Aorta (tissue), 5 donors: ENCODE data around the gene LCN6. TPM values are rescaled to one million over a fixed set of nuclear protein-coding genes. Genes with fewer than 3 reads are reported as not detected.

Experiments
- ATAC-seq: fragments of 200-7000 bp; cut with Tn5 transposase; one replicate; pipeline ENCODE4 v1.9.1; 2022; ENCODE audit warnings: moderate library complexity; ENCODE audit not compliant: low FRiP score
- DNase-seq, 2 donors: peaks; one replicate each; pipeline ENCODE4 v3.0.0-alpha.2; 2020
- H3K27ac ChIP-seq, 2 donors: one replicate each; pipeline ENCODE4 v1.5.1; 2013; ENCODE audit warnings: low read length in 2 of 2, mild to moderate bottlenecking in 2 of 2, moderate library complexity in 2 of 2, control low read depth in 1 of 2, inconsistent platforms in 1 of 2, low read depth in 1 of 2
- H3K27me3 ChIP-seq, 2 donors: one replicate each; pipeline ENCODE4 v1.6.1; 2013; ENCODE audit warnings: control low read depth in 1 of 2, low read length in 1 of 2, mild to moderate bottlenecking in 1 of 2, moderate library complexity in 1 of 2; ENCODE audit not compliant: insufficient read depth in 2 of 2, control insufficient read depth in 1 of 2
- H3K36me3 ChIP-seq, 2 donors: one replicate each; pipeline ENCODE4 v1.6.1; 2013; ENCODE audit warnings: control low read depth in 1 of 2, low read length in 1 of 2, mild to moderate bottlenecking in 1 of 2; ENCODE audit not compliant: insufficient read depth in 2 of 2, control insufficient read depth in 1 of 2
- H3K4me1 ChIP-seq, 2 donors: one replicate each; pipeline ENCODE4 v1.6.1; 2013; ENCODE audit warnings: low read length in 2 of 2, control low read depth in 1 of 2, mild to moderate bottlenecking in 1 of 2, moderate library complexity in 1 of 2; ENCODE audit not compliant: insufficient read depth in 2 of 2, control insufficient read depth in 1 of 2
- H3K4me3 ChIP-seq, 2 donors: one replicate each; pipeline ENCODE4 v1.5.1; 2013; ENCODE audit warnings: low read length in 2 of 2, control low read depth in 1 of 2, mild to moderate bottlenecking in 1 of 2
- H3K9me3 ChIP-seq: one replicate; pipeline ENCODE4 v1.6.1; 2013; ENCODE audit warnings: mild to moderate bottlenecking, low read length; ENCODE audit not compliant: control insufficient read depth
- WGBS, 2 donors: extraction: QIAGEN DNeasy Blood & Tissue Kit; methylation state at CpG; one replicate each; pipeline ENCODE4 v1.1.7; 2013; 5-methylcytosine and 5-hydroxymethylcytosine counted together
- intact Hi-C, 2 donors: fragments of 100-400 bp; cut with DNase I; formaldehyde crosslinking; loops; one replicate each; pipeline versions ENCODE4 v1.14.2 to v1.15.0; 2022
- polyA plus RNA-seq, 2 donors: library from polyadenylated mRNA; stranded (reverse); fragments of 200-250 nt; gene quantifications; one replicate each; pipeline ENCODE4 v1.2.3, GENCODE V29; 2013
- total RNA-seq, 2 donors: library from RNA; stranded (reverse); fragmentation: NEBNext Ultra II Directional; extraction: Animal tissue kit (Norgen Biotek cat#: 25700); gene quantifications; one replicate each; pipeline ENCODE4 v1.2.1, GENCODE V29; 2021
- donor health status: healthy with polysubstance abuse.
- donor health status: Bipolar disorder and iron deficiency.
- donor health status: DM: no; HTN: no; CAD: no.
- donor health status: DM: no; HTN: no; CAD: no.
- donor health status: DM: yes; HTN: yes; CAD: no.

Gene LCN6
- total and polyA plus RNA-seq, 4 donors = 2.5 to 24.2 (median 17.4) TPM; not detected in 1

DNA sequence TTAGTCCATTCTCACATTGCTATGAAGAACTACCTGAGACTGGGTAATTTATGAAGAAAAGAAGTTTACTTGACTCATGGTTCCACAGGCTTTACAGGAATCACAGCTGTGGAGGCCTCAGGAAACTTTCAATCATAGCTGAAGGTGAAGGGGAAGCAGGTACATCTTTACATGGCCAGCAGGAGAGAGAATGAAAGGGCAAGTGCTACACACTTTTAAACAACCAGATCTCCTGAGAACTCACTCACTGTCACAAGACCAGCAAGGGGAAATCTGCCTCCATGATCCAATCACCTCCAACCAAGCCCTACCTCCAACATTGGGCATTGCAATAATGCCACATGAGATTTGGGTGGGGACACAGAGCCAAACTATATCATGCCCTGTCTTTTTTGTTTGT is 3.5 kb upstream of the LCN6 start:
- ATAC-seq (no peak), DNase-seq (no peak)
- Histone ChIP-seq H3K9me3 (peaks cover 2% of the 10 kb centered on the region), H3K27ac (no peak overlapping the region), H3K36me3 (no peaks in the 10 kb centered on the region), H3K4me1 (no peaks in the 10 kb centered on the region), H3K27me3 (no peaks in the 10 kb centered on the region), H3K4me3 (no peak overlapping the region)
- intact Hi-C loops = no loop called here

DNA sequence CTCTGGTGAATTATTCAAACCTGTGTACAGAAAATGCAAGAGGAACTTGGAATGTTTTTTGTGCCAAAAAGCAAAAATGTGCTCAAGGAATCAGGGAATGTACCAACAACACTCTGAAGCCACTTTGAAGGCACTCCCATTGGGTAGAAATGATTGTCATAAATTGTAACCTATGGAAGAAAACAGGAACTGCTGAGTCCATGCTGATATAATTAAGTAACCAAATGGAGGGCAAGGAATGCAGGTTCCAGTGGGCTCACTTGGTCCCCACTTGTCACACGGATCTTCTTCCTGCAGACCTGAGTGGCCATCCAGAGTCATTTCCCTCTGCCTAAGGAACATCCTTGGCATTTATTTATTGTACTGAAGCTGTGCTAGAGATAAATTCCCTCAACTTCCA is 2.9 kb upstream of the LCN6 start:
- DNase-seq (no peak), ATAC-seq (no peak)
- H3K36me3 ChIP-seq = no peaks in the 10 kb centered on the region
- no peaks in the 10 kb centered on the region for H3K4me1 ChIP-seq
- WGBS, 2 donors = 70 to 81% methylated on average over 1 of the region's 1 CpG
- H3K9me3 ChIP-seq = peaks cover 2% of the 10 kb centered on the region
- no peak overlapping the region for H3K4me3 ChIP-seq
- intact Hi-C loops = no loop called here
- H3K27me3 ChIP-seq = no peaks in the 10 kb centered on the region
- no peak overlapping the region for H3K27ac ChIP-seq

DNA sequence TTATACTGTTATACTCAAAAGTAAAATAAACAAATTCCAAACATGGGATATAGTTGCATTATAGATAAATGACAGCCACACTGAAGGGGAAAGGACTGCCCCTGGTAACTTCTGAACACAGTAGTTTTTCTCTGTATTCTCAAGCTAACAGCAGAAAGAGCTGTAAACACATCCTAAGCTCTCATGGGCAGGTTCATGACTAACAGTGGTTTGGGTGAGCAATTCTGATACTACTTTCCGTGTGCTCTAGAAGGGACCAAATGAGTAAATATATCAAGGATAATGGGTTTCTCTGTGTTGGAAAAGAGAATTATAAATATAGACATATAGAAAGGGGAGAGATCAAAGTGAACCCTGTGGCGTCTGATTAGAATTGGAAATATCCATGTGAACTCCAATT is 2.2 kb upstream of the LCN6 start:
- Histone ChIP-seq H3K27ac (no peak overlapping the region), H3K4me1 (no peaks in the 10 kb centered on the region), H3K36me3 (no peaks in the 10 kb centered on the region), H3K27me3 (no peaks in the 10 kb centered on the region), H3K9me3 (peaks cover 2% of the 10 kb centered on the region), H3K4me3 (no peak overlapping the region)
- DNase-seq (no peak), ATAC-seq (no peak)
- 54 to 60% methylated on average over 2 of the region's 2 CpGs for WGBS, 2 donors
- intact Hi-C loops = no loop called here

DNA sequence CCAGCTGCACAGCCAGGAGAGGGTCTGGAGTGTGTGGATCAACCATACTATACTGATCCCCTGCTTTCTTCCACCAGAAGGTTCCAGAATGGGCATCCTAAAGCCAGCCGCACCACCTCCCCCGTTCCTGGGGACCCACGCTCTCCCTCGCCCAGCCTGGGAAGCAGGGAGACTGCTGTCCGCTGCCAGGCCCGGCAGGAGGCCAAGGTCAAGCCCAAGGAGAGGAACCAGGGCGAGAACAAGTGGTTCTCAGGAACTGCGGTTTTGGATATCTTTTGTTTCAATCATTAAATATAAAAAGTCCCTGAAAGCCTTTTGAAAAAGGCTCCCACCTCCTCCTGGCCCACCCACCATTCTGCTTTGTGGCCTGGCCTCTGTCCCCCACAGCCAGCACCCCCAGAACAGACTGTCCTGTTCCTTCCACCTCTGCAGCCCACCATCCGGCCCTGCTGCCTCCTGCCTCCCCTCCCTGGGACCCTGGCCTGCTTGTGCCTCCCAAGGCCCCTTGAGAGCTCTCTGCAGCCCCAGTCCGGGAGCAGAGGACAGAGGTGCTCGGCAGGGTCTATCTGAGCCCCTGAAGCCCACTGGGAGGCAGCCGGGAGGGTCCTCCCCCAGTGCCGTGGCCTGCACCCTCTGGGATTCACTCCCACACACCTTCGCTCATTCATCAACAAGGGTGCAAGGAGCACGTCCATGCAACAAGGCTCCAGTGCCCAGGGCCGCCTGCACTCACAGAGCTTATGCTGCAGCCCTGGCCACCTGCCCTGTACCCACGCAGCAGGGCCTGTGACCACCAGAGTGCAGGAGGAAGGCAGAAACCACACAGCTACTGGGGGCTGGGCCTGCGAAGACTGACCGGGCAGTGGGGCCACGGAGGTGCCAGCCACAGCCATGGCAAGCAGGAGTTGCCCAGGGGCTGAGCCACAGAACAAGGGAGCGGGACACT is 614 bp upstream of the LCN6 start:
- H3K36me3 ChIP-seq = no peaks in the 10 kb centered on the region
- no peaks in the 10 kb centered on the region for H3K4me1 ChIP-seq
- no peaks in the 10 kb centered on the region for H3K27me3 ChIP-seq
- 82 to 84% methylated on average over 21 of the region's 21 CpGs for WGBS, 2 donors
- no peak for ATAC-seq
- peaks cover 2% of the 10 kb centered on the region for H3K9me3 ChIP-seq
- DNase-seq = no peak
- intact Hi-C loops = no loop called here
- H3K4me3 ChIP-seq = no peak overlapping the region
- no peak overlapping the region for H3K27ac ChIP-seq

DNA sequence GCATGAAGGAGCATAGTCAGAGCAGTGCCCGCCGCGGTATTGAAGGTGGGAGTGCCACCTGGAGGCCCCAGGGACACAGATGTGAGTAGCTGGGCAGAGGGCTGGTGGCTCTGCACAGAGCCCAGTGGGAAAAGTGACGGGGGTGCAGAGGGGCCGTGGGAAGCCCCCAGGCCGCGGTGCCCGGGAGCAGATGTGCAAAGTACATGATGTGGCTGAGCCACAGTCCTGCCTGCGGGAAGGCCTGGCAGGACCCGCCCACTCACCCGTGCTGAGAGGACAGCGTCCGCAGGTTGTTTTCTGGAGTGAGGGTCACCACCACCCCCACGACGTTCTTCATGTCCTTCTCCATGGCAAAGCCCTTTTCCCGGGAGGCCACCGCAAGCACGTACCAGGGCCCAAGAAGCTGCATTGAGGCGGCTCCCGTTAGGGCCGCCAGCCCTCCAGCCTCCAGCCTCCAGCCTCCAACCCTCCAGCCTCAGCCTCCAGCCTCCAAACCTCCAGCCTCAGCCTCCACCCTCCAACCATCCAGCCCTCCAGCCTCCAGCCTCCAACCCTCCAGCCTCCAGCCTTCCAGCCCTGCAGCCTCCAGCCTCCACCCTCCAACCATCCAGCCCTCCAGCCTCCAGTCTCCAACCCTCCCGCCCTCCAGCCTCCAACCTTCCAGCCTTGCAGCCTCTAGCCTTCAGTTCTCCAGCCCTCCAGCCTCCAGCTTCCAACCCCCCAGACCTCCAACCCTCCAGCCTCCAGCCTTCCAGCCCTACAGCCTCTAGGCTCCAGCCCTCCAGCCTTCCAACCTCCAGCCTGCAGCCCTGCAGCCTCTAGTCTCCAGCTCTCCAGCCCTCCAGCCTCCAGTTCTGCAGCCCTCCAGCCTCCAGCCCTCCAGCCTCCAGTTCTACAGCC is 914 bp downstream of the LCN6 start:
- no peak overlapping the region for H3K4me3 ChIP-seq
- no peaks in the 10 kb centered on the region for H3K4me1 ChIP-seq
- no peaks in the 10 kb centered on the region for H3K9me3 ChIP-seq
- H3K36me3 ChIP-seq = no peaks in the 10 kb centered on the region
- H3K27me3 ChIP-seq = no peaks in the 10 kb centered on the region
- DNase-seq (no peak), ATAC-seq (no peak)
- 86% methylated on average over 22 of the region's 22 CpGs for WGBS, 2 donors
- intact Hi-C loops = no loop called here
- no peak overlapping the region for H3K27ac ChIP-seq

DNA sequence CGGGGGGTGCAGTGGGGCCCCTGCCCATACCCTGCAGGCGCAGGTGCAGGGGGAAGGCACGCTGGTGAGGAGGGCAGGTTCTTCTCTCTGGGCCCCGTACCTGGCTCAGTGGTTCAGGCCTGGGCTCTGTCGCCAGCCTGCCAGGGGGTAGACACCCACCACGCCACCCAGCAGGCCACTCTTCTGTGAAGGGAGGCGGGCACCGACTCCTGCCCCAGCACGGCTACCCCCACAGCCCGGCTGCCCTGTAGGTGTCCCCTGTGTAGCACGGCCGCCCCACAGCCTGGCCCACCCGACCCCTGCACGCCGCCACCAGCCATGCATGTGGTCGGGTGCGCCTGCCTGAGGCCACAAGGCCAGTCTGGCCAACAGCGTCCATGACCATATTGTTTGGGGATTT is 1.7 kb downstream of the LCN6 start:
- Histone ChIP-seq H3K27me3 (no peaks in the 10 kb centered on the region), H3K4me3 (no peak overlapping the region)

DNA sequence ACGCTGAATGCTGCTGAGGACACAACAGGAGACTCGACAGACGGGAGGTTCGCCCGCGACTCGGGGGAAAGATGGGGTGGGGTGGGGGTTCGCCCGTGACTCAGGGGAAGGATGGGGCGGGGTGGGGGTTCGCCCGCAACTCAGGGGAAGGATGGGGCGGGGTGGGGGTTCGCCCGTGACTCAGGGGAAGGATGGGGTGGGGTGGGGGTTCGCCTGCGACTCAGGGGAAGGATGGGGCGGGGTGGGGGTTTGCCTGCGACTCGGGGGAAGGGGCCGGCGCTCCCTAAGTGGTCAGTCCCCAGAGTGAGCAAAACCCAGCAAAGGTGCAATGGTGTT is 2.2 kb downstream of the LCN6 start:
- WGBS, 2 donors = 88 to 92% methylated on average over 22 of the region's 22 CpGs
- H3K36me3 ChIP-seq = no peaks in the 10 kb centered on the region
- no peak overlapping the region for H3K27ac ChIP-seq
- H3K27me3 ChIP-seq = no peaks in the 10 kb centered on the region
- no peaks in the 10 kb centered on the region for H3K9me3 ChIP-seq
- no peak overlapping the region for H3K4me3 ChIP-seq
- H3K4me1 ChIP-seq = no peaks in the 10 kb centered on the region
- ATAC-seq (no peak), DNase-seq (no peak)
- intact Hi-C loops = no loop called here

More for the DNA sequence above, 1.7 kb downstream of the LCN6 start:
- intact Hi-C loops = no loop called here
- H3K36me3 ChIP-seq = no peaks in the 10 kb centered on the region
- no peak overlapping the region for H3K27ac ChIP-seq
- no peak for DNase-seq
- ATAC-seq = no peak
- H3K9me3 ChIP-seq = no peaks in the 10 kb centered on the region
- 92 to 93% methylated on average over 18 of the region's 18 CpGs for WGBS, 2 donors
- H3K4me1 ChIP-seq = no peaks in the 10 kb centered on the region

DNA sequence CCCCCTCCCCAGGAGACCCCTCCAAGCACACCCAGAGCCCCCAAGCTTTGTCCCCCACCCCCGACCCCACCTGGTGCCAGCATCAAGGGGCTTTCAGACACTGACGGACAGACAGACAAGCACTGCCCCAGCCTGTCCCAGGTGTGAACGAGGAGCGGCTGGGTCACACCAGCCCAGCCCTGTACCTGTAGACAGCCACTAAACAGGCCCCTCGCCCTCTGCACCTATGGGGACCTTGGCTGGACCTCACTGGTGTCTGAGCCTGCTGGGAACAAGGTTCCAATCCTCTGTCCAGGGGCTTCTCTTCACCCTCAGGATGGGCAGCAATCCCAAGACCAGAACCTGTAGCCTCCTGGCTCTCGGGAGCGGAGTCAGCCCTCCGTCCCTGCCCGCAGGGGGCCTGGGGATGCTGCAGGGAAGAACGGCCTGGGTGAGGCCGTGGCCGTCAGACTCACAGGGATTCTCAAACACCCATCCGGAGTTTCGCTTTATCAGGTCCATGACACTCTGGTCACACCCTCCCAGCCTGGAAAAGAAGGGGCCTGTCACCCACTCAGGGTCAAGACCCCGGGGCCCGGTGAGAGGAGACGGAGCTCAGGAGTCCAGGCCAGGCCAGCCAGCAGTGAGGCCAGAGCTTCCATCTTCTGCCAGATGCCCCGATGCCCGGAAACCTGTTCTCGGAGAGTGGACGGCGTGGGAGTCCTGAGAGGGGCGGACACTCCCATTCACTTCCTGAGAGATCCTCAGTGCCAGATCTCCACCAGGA is 2.8 kb downstream of the LCN6 start:
- 86 to 89% methylated on average over 23 of the region's 23 CpGs for WGBS, 2 donors
- Histone ChIP-seq H3K27ac (no peak overlapping the region), H3K4me3 (no peak overlapping the region), H3K9me3 (no peaks in the 10 kb centered on the region), H3K36me3 (no peaks in the 10 kb centered on the region), H3K4me1 (no peaks in the 10 kb centered on the region), H3K27me3 (no peaks in the 10 kb centered on the region)
- intact Hi-C loops = no loop called here
- no peak for DNase-seq
- ATAC-seq = no peak
